Umbilical cord (tissue), 2 donors: ENCODE data around the gene KRTAP13-3. TPM values are rescaled to one million over a fixed set of nuclear protein-coding genes. Genes with fewer than 3 reads are reported as not detected.

Source experiments
- DNase-seq: peaks from one replicate; pipeline ENCODE4 v3.0.0-alpha.2; 2015; ENCODE audit warnings: low spot score
- total RNA-seq: library from RNA; depleted of rRNA; stranded (reverse); fragments of >200 nt; gene quantifications from one replicate; pipeline ENCODE4 v1.2.3, GENCODE V29; 2014; ENCODE audit warnings: low replicate concordance; ENCODE audit not compliant: insufficient read depth

The KRTAP13-3 gene, protein sequence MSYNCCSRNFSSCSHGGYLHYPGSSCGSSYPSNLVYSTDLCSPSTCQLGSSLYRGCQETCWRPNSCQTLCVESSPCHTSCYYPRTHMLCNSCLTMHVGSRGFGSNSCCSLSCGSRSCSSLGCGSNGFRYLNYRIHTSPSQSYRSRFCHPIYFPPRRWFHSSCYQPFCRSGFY
- total RNA-seq: not detected

DNA sequence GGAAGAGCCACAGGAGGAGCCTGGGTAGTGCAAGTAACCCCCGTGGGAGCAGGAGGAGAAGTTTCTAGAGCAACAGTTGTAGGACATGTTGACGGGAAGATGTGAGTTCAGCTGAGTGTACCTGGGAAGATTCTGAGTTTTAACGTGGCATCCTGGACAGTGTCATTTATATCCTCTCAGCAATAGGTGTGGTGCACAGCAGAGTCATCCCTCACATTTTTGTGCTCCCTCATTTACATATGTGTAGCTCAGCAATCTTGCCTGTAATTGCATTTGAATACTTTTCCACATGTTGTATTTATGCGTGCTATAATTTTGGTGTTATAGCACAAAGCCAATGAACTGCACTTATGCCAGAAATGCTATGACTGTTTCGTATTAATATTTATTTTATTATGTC is at the start of gene KRTAP13-3:
KRTAP13-3 (minus strand) TSS at position 101 of the 400 bp plus-strand sequence; CDS start at position 87, 14 bp downstream.
- DNase-seq: no peak

GRCh38 chr21:30468900-30469714 is 43.4 kb upstream of the KRTAP13-3 start:
- DNase-seq: no peak

DNA sequence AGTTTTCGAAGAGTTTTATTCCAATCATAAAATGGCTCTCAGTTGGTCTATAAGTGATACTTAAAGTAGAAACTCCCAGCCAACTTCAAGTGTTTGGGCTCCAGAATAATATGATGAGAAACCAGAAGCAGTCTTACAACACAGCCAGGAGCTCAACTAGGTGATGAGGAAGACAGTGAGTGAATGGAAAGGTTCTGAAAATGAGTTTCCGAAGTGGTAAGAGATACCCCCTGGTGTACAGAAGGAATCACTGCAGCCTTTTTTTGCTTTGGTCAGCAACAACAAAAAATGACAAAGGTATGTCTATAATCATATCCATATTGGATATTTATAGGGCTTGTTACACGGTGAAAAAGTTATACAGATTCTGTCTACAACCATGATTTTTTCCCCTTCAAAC is 38.0 kb upstream of the KRTAP13-3 start:
- DNase-seq: no peak

GRCh38 chr21:30448514-30448913 is 22.8 kb upstream of the KRTAP13-3 start:
- no peak for DNase-seq

- DNase-seq: no peak
These were observed 21.3 kb upstream of the KRTAP13-3 start for GRCh38 chr21:30447056-30447455.

GRCh38 chr21:30444204-30444603 is 18.5 kb upstream of the KRTAP13-3 start:
- DNase-seq: no peak

- DNase-seq: no peak
These were observed 17.5 kb upstream of the KRTAP13-3 start for GRCh38 chr21:30443226-30443625.

DNA sequence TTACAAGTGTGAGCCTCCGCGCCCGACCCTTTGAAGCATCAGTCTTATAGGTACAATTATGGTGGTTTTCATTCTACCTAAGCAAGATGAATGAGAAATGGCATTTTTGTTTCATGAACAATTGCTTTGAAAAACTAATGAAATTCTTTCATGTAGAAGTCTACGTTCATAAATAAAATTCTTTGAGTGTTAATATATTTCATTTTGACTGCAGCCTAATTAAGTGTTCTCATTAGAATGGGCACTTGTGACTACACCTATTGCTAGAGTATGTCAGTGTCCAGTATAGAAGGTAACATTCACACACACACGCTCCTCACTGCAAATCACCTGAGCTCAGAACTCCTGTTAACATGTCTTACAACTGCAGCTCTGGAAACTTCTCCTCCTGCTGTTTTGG is 14.2 kb upstream of the KRTAP13-3 start, which contains the start of gene KRTAP15-1:
KRTAP15-1 (plus strand) TSS at position 301 of the 400 bp plus-strand sequence; CDS start at position 354, 53 bp downstream.
- DNase-seq: no peak

DNA sequence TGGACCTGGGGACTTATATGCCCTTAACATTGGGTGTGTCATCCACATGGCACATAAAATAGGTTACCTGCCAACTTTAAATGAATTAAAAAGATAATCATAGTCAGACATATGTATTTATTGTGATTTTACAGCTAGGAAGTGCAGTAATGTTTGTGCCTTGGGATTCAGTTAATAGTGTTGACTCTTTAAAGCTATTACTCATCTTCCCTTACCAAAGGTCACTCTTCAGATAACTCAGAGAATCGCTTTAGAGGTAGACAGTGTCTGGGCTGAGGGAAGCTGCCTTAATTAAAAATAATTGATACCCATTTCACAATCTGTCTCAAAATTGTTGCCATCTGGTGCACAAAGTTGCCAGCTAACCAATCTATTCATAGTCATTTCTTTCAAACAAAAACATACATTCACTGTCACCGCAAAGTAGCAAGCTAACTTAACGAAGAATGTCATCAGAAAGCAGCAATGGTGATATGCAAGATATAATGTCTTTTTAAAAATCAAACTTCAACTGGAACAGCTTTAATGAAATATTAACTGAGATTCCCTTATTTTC is 11.4 kb upstream of the KRTAP13-3 start:
- no peak for DNase-seq

DNA sequence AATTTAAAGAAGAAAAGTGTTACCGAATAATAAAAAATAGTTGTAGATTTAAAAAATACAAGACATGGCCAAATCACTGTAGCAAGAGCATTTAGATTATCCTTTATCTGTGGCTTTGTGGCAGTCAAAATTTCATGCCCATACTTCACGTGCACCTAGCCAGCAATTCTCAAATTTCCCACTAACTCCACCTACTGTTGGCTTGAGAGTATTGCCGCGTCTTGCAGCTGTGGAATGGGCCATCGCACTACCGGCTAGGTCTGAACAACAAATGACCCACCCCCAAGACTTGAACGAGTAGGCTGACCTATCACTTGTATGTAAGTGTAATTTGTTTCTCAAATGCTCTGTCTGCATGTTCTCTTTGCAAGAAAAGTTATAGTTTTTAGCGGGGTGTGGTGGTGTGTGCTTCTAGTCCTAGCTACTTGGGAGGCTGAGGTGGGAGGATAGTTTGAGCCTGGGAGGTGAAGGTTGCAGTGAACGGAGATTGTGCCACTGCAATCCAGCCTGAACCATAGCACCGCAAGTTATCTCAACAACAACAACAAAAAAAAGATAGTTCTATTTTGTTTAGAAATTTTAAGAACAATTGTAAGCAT is 8.4 kb upstream of the KRTAP13-3 start:
- peak; percentile 15 for DNase-seq

- DNase-seq: no peak
These were observed 4.5 kb upstream of the KRTAP13-3 start, which contains the start of gene KRTAP13-4 for GRCh38 chr21:30430170-30430655. Gene KRTAP13-4, plus strand, starts transcription at chr21:30430220. Its CDS starts 56 bp downstream, at chr21:30430276.

DNA sequence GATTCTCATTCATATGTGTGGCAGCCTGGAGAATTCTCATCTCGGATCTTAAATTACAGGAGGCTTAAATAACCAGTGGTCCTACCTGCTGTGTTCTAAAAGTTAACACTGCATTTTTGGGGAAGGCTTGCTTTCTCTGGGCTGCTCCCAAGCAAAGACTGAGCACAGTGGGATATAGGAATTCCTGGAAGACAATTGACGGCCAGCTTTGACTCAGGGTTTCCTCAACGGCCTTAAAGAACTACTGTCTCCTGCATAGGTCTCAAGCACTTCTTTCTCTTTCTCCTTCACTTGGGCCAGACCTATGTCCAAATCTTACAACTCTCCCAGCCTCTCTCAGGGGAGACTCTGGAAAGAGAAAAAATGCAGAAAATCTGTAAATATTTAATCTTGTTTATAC is 1.0 kb upstream of the KRTAP13-3 start:
- DNase-seq: no peak

DNA sequence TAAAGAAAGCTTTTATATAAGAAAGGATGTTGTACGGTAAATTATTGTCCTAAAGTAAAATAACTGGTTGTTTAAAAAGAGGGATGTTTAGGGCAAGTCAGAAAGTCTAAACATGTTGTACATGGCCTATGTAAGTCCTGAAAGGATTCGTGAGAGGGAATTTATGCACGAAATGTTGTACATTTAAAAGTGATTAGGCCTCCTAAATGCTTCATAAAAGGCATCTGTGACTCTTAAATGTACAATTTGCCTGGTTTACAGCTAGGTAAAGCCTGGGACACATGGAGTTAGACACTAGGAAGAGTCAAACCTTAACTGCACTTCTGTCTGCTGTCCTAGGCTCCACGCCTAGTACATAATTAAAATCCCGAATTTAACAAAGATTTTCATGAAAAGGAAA is 9.7 kb downstream of the KRTAP13-3 start:
- no peak for DNase-seq

GRCh38 chr21:30408782-30409494 is 16.8 kb downstream of the KRTAP13-3 start:
- peak; percentile 6 for DNase-seq

- DNase-seq: no peak
These were observed 30.0 kb downstream of the KRTAP13-3 start, which contains the start of gene KRTAP13-1 for GRCh38 chr21:30395731-30396130. Gene KRTAP13-1, plus strand, starts transcription at chr21:30396031. Its CDS starts 56 bp downstream, at chr21:30396087.

DNA sequence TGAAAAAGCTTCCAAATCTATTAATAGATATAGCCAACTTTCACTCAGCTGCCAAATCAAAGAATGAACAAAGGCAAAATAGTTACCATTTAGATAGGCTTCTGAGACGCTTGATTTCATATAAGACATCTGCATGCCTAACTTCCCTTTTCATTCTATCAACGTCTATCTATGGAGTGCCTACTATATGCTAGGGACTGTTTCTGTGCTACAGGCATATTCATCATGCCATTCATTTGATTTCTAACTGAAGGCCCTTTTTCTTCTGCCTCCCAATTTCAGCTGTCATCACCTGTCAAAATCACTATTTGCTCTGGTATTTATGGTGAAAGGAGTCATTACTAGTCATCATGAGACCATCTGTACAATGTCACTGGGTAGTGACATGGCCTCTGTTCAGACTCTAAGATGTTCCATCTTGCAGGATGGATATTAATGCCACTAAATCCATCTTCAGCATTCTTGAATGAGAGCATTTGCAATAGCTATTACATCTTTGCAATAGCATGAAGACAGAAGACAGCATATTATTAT is 34.2 kb downstream of the KRTAP13-3 start:
- peak; percentile 8 for DNase-seq

DNA sequence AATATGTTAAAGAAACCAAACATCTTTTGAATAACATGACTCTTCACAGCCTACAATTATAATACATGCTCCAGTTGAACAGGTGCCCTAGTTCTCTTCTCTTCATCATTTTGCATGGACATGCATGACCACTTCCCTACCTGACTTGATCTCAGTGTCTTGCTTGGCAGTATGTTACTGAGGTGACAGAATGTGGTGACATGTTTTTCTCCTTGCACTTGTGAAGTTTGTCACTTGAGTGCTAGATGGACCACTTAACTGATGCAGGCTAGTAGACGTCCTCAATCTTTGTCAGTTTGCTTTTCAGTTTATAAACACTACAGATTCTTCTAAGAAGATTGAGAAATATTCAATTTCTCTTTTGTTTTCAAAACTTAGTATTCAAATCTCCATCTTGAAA is 43.5 kb downstream of the KRTAP13-3 start:
- no peak for DNase-seq
